Hepatocyte (in vitro differentiated cells): ENCODE measurements around the gene JAG1. TPM values are rescaled to one million over a fixed set of nuclear protein-coding genes. Genes with fewer than 3 reads are reported as not detected.

Experiments
- DNase-seq: peaks from one replicate; pipeline ENCODE4 v3.0.0-alpha.2; 2016; ENCODE audit warnings: low spot score
- H2AFZ ChIP-seq: fragments of 200-600 bp; sonication (generic); 2 replicates; pipeline ENCODE4 v1.6.0; 2016; ENCODE audit warnings: antibody characterized with exemption, mild to moderate bottlenecking
- H3K27ac ChIP-seq: fragments of 200-600 bp; sonication (generic); 2 replicates; pipeline ENCODE4 v1.5.1; 2016; ENCODE audit warnings: mild to moderate bottlenecking
- H3K27me3 ChIP-seq: fragments of 200-600 bp; sonication (generic); 2 replicates; pipeline ENCODE4 v1.6.1; 2016
- H3K36me3 ChIP-seq: fragments of 200-600 bp; sonication (generic); replicated peaks from 2 replicates; pipeline ENCODE4 v1.5.1; 2016; ENCODE audit warnings: low read depth; ENCODE audit not compliant: insufficient read depth
- H3K4me1 ChIP-seq: fragments of 200-600 bp; sonication (generic); 2 replicates; pipeline ENCODE4 v1.5.1; 2016; ENCODE audit warnings: mild to moderate bottlenecking, moderate library complexity; ENCODE audit not compliant: insufficient read depth
- H3K4me2 ChIP-seq: fragments of 200-600 bp; sonication (generic); 2 replicates; pipeline ENCODE4 v1.6.0; 2016
- H3K4me3 ChIP-seq: fragments of 200-600 bp; sonication (generic); 2 replicates; pipeline ENCODE4 v1.5.1; 2016; ENCODE audit warnings: mild to moderate bottlenecking
- H3K79me2 ChIP-seq: fragments of 200-600 bp; sonication (generic); 2 replicates; pipeline ENCODE4 v1.6.0; 2017; ENCODE audit warnings: mild to moderate bottlenecking
- H3K9me2 ChIP-seq: fragments of 200-600 bp; sonication (generic); replicated peaks from 2 replicates; pipeline ENCODE4 v1.6.0; 2017; ENCODE audit warnings: mild to moderate bottlenecking; ENCODE audit not compliant: insufficient read depth
- H3K9me3 ChIP-seq: fragments of 200-600 bp; sonication (generic); 2 replicates; pipeline ENCODE4 v1.5.1; 2016; ENCODE audit warnings: low read depth, mild to moderate bottlenecking
- H4K20me1 ChIP-seq: fragments of 200-600 bp; sonication (generic); 2 replicates; pipeline ENCODE4 v1.6.0; 2016; ENCODE audit warnings: mild to moderate bottlenecking; ENCODE audit not compliant: insufficient read depth, poor library complexity, severe bottlenecking
- EZH2 ChIP-seq: fragments of 200-600 bp; sonication (generic); IDR thresholded peaks from 2 replicates; pipeline ENCODE4 v1.6.1; 2016; ENCODE audit warnings: antibody characterized with exemption, mild to moderate bottlenecking, borderline replicate concordance
- EZH2phosphoT487 ChIP-seq: fragments of 200-600 bp; sonication (generic); IDR thresholded peaks from one replicate; pipeline ENCODE4 v1.6.1; 2018; ENCODE audit warnings: antibody characterized with exemption, mild to moderate bottlenecking, low read depth, moderate library complexity; ENCODE audit not compliant: unreplicated experiment, severe bottlenecking
- WGBS: methylation state at CpG from one replicate; pipeline ENCODE4 v1.1.6; 2016; ENCODE audit warnings: low lambda C conversion rate; ENCODE audit errors: missing lambda C conversion rate; 5-methylcytosine and 5-hydroxymethylcytosine counted together
- polyA plus RNA-seq: library from polyadenylated mRNA; unstranded; fragments of >200 nt; fragmentation: Nextera tagmentation; extraction: Ambion mirVana; gene quantifications from 2 replicates; pipeline ENCODE4 v1.2.1, GENCODE V29; 2016
- total RNA-seq: library from RNA; depleted of rRNA; stranded (reverse); fragments of >200 nt; gene quantifications from 2 replicates; pipeline ENCODE4 v1.2.3, GENCODE V29; 2014
- TF ChIP-seq, protein P1 (sequence below): fragments of 200-600 bp; sonication (generic); IDR thresholded peaks from 2 replicates; pipeline ENCODE4 v1.5.1; 2016; ENCODE audit warnings: antibody characterized with exemption, mild to moderate bottlenecking; ENCODE audit not compliant: poor library complexity

JAG1 gene
- total and polyA plus RNA-seq, 2 experiments from 2014 or later: 21.0 to 51.5 TPM

DNA sequence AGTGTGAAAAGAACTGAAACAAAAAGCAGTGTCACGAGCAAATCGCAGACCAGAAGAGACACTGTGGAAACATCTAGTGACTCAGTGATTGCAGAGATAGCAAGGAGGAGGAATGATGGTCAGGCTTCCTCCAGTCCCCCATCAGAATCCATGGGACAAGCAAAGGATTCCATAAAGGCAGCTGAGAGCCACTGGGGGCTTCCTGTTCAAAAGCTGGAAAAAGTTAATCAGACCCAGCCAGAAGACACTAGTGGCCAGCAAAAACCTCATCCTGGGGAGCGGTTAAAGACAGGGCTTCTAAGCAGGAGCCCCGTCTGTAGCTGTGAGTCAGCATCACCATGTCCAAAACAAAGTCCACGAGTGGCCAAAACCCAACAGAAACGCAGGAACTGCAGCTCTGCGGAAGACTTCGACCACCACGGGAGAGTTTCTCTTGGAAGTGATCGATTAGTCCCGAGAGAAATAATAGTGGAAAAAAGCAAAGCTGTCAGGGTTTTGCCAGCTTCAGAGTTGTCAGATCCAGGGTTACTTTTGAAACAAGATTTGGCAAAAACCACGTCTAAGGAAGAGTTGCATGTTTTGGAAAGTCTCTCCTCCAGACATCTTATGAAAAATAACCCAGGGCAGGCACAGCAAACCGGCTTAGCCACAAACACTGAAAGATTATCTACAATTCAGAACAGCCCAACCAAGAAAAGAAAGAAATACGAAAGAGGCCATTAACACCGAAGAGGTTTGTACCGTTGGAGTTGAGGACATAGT, 51.0 kb downstream of the JAG1 start:
- H3K9me3 ChIP-seq: no peaks in the 10 kb centered on the region
- H3K4me2 ChIP-seq: peak overlapping the region; percentile 50
- H3K79me2 ChIP-seq: no peaks in the 10 kb centered on the region
- no peaks in the 10 kb centered on the region for H3K9me2 ChIP-seq
- DNase-seq: no peak
- TF ChIP-seq EZH2: no peak
- no peak for TF ChIP-seq EZH2phosphoT487
- TF ChIP-seq, protein P1, sequence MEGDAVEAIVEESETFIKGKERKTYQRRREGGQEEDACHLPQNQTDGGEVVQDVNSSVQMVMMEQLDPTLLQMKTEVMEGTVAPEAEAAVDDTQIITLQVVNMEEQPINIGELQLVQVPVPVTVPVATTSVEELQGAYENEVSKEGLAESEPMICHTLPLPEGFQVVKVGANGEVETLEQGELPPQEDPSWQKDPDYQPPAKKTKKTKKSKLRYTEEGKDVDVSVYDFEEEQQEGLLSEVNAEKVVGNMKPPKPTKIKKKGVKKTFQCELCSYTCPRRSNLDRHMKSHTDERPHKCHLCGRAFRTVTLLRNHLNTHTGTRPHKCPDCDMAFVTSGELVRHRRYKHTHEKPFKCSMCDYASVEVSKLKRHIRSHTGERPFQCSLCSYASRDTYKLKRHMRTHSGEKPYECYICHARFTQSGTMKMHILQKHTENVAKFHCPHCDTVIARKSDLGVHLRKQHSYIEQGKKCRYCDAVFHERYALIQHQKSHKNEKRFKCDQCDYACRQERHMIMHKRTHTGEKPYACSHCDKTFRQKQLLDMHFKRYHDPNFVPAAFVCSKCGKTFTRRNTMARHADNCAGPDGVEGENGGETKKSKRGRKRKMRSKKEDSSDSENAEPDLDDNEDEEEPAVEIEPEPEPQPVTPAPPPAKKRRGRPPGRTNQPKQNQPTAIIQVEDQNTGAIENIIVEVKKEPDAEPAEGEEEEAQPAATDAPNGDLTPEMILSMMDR: no peak
- no peaks in the 10 kb centered on the region for H3K27me3 ChIP-seq
- 71% methylated on average over 16 of the region's 16 CpGs for WGBS
- H4K20me1 ChIP-seq: no peaks in the 10 kb centered on the region
- peaks cover 7% of the 10 kb centered on the region for H3K4me1 ChIP-seq
- H3K36me3 ChIP-seq: no peaks in the 10 kb centered on the region
- no peak overlapping the region for H2AFZ ChIP-seq
- H3K4me3 ChIP-seq: no peak overlapping the region
- peak overlapping the region; percentile 54 for H3K27ac ChIP-seq

DNA sequence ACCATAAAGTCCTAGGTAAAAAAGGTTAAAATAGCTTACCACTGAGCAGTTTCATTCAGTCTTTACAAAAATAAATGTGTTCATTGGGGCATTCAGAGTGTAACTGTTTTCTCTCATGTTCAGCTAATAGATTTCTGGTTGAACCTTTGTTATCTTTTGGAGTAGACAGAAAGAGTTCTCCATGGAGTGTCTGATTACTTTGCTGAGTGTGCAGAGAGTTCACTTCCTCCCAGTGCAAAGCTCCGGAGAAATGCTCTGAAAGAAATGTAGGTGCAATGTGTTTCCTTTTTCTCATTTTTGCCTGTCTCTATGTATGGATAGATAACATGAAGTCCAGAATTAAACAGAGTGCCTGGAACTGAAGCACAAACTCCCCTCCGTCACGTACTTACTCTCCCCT, 52.6 kb downstream of the JAG1 start:
- Histone ChIP-seq H3K9me3 (no peaks in the 10 kb centered on the region), H3K4me1 (peaks cover 7% of the 10 kb centered on the region), H3K36me3 (no peaks in the 10 kb centered on the region), H3K27ac (no peak overlapping the region), H3K9me2 (no peaks in the 10 kb centered on the region), H4K20me1 (no peaks in the 10 kb centered on the region), H3K27me3 (no peaks in the 10 kb centered on the region), H3K4me3 (no peak overlapping the region), H2AFZ (no peak overlapping the region), H3K4me2 (no peak overlapping the region), H3K79me2 (no peaks in the 10 kb centered on the region)
- DNase-seq: no peak
- 64% methylated on average over 3 of the region's 3 CpGs for WGBS
- TF ChIP-seq EZH2 (no peak), EZH2phosphoT487 (no peak)
- TF ChIP-seq, protein P1: no peak

DNA sequence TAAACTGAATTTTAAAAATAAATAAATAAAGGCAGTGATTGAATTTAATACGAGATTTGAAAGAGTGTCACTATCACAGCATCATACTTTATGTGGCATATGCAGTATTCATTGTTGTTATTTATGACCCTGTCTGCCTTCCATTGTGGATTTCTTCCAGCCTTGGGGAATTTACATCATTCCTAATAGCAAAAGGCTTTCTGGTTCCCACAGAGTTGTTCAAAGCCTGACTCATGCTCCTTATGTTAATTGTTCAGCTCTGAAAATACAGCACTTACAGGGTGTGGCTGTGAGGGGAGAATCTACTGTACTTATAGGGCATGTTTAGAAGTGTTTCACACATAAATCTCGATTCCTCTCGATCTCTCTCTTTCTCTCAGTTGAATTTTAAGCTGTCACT, 54.4 kb downstream of the JAG1 start:
- peak; percentile 40 for DNase-seq
- Histone ChIP-seq H3K9me3 (no peaks in the 10 kb centered on the region), H3K27ac (peak overlapping the region; percentile 56), H4K20me1 (no peaks in the 10 kb centered on the region), H3K36me3 (no peaks in the 10 kb centered on the region), H3K9me2 (no peaks in the 10 kb centered on the region), H2AFZ (no peak overlapping the region), H3K79me2 (no peaks in the 10 kb centered on the region), H3K4me2 (peak overlapping the region; percentile 20), H3K4me3 (no peak overlapping the region), H3K4me1 (peaks cover 7% of the 10 kb centered on the region), H3K27me3 (no peaks in the 10 kb centered on the region)
- WGBS: 40% methylated on average over 3 of the region's 3 CpGs
- TF ChIP-seq, protein P1: no peak
